HCT116 (cell line): ENCODE results near the gene CD8A. TPM values are rescaled to one million over a fixed set of nuclear protein-coding genes. Genes with fewer than 3 reads are reported as not detected.

ENCODE experiments used
- ATAC-seq: fragments of 200-7000 bp; cut with Tn5 transposase; 2 replicates; pipeline ENCODE4 v1.9.1; 2020; ENCODE audit warnings: mild to moderate bottlenecking, moderate library complexity
- BruUV-seq: library from RNA; stranded (reverse); fragments of 400-500 nt; replicated peaks from 2 replicates; lab custom pipeline; 2021; lab: Mats Ljungman, UMichigan
- CTCF ChIA-PET: fragments of 300-600 bp; sonication (Branson Sonifier 250); formaldehyde crosslinking; loops from one replicate; lab custom pipeline; 2021; ENCODE audit warnings: antibody characterized with exemption; lab: Charles Lee
- POLR2A ChIA-PET: fragments of 300-600, 350-600 bp; sonication (Branson Sonifier 250); formaldehyde crosslinking; loops from one replicate; lab custom pipeline; 2021; ENCODE audit warnings: antibody characterized with exemption; lab: Charles Lee
- RAD21 ChIA-PET, 2 experiments: fragments of 300-600 bp; sonication (Branson Sonifier 250); formaldehyde crosslinking; loops; one replicate each; lab custom pipeline; 2023; ENCODE audit warnings: low total read pairs in 2 of 2; ENCODE audit not compliant: uncharacterized antibody in 2 of 2, unreplicated experiment in 2 of 2, low non-redundant PET in 1 of 2; lab: Charles Lee
- DNase-seq: peaks from one replicate; pipeline ENCODE4 v3.0.0-alpha.2; 2010; ENCODE audit warnings: low read depth, low spot score
- H2AFZ ChIP-seq: fragments of 200-600 bp; shearing (Covaris generic), sonication (generic); 2 replicates; pipeline ENCODE4 v1.6.1; 2017; ENCODE audit warnings: low read depth, mixed run types, mixed read lengths, antibody characterized with exemption, low read length; ENCODE audit not compliant: poor library complexity, severe bottlenecking
- H3K27ac ChIP-seq: 2 replicates; pipeline ENCODE4 v1.5.1; 2012; ENCODE audit warnings: low read depth, low read length
- H3K27me3 ChIP-seq: fragments of 200-600 bp; sonication (generic); 2 replicates; pipeline ENCODE4 v1.6.1; 2016; ENCODE audit warnings: mixed run types, low read length, mixed read lengths; ENCODE audit not compliant: insufficient read depth
- H3K36me3 ChIP-seq, 2 experiments: fragments of 200-500 bp in 1 of 2; fragments of 200-600 bp in 1 of 2; sonication (Bioruptor generic) in 1 of 2; sonication (generic) in 1 of 2; 2 replicates each; pipeline versions ENCODE4 v1.5.1 to v1.6.1; 2014 to 2016; ENCODE audit warnings: low read length in 2 of 2, inconsistent platforms in 1 of 2, mixed read lengths in 1 of 2, mixed run types in 1 of 2; ENCODE audit not compliant: insufficient read depth in 2 of 2, control insufficient read depth in 1 of 2
- H3K4me1 ChIP-seq, 2 experiments: fragments of 200-600 bp in 1 of 2; sonication (generic) in 1 of 2; 2 replicates each; pipeline versions ENCODE4 v1.5.1 to v1.6.1; 2012 to 2017; ENCODE audit warnings: low read length in 2 of 2, inconsistent platforms in 1 of 2, mild to moderate bottlenecking in 1 of 2, mixed read lengths in 1 of 2, mixed run types in 1 of 2, moderate library complexity in 1 of 2; ENCODE audit not compliant: insufficient read depth in 2 of 2, control insufficient read depth in 1 of 2
- H3K4me2 ChIP-seq: fragments of 200-600 bp; sonication (generic); 2 replicates; pipeline ENCODE4 v1.6.1; 2017; ENCODE audit warnings: mixed run types, low read length, mixed read lengths
- H3K4me3 ChIP-seq, 2 experiments: fragments of 200-600 bp in 1 of 2; sonication (generic) in 1 of 2; replicated peaks in 1 of 2; 2 replicates each; pipeline ENCODE4 v1.5.1; 2011 to 2016; ENCODE audit warnings: low read length in 2 of 2, control low read depth in 1 of 2, low read depth in 1 of 2, mild to moderate bottlenecking in 1 of 2, mixed read lengths in 1 of 2, mixed run types in 1 of 2
- H3K79me2 ChIP-seq: fragments of 200-600 bp; sonication (generic); 2 replicates; pipeline ENCODE4 v1.6.1; 2017; ENCODE audit warnings: mild to moderate bottlenecking, mixed run types, low read length, moderate library complexity, mixed read lengths; ENCODE audit not compliant: insufficient read depth
- H3K9ac ChIP-seq: fragments of 200-600 bp; sonication (generic); 2 replicates; pipeline ENCODE4 v1.6.1; 2016; ENCODE audit warnings: low read length, mixed read lengths
- H3K9me2 ChIP-seq: fragments of 200-600 bp; sonication (generic), shearing (Covaris generic); 2 replicates; pipeline ENCODE4 v1.6.1; 2017; ENCODE audit warnings: mixed run types, mild to moderate bottlenecking, moderate library complexity; ENCODE audit not compliant: insufficient read depth
- H3K9me3 ChIP-seq, 2 experiments: fragments of 200-500 bp in 1 of 2; fragments of 200-600 bp in 1 of 2; sonication (Bioruptor generic) in 1 of 2; sonication (generic) in 1 of 2; 2 replicates each; pipeline ENCODE4 v1.6.1; 2014 to 2017; ENCODE audit warnings: low read length in 2 of 2, mixed read lengths in 2 of 2, inconsistent platforms in 1 of 2, low read depth in 1 of 2, mild to moderate bottlenecking in 1 of 2, mixed run types in 1 of 2, moderate library complexity in 1 of 2; ENCODE audit not compliant: control insufficient read depth in 1 of 2, insufficient read depth in 1 of 2
- H4K20me1 ChIP-seq: fragments of 200-600 bp; sonication (generic), shearing (Covaris generic); 2 replicates; pipeline ENCODE4 v1.6.1; 2017; ENCODE audit warnings: mixed run types, mild to moderate bottlenecking, moderate library complexity; ENCODE audit not compliant: insufficient read depth
- CBX3 ChIP-seq: IDR thresholded peaks from 2 replicates; pipeline ENCODE4 v1.6.1; 2012; ENCODE audit warnings: low read depth
- CEBPB ChIP-seq: IDR thresholded peaks from 2 replicates; pipeline ENCODE4 v1.6.1; 2012; ENCODE audit warnings: low read depth
- EGR1 ChIP-seq: IDR thresholded peaks from 2 replicates; pipeline ENCODE4 v1.6.1; 2012; ENCODE audit warnings: low read depth
- ELF1 ChIP-seq: IDR thresholded peaks from 2 replicates; pipeline ENCODE4 v1.6.1; 2012; ENCODE audit warnings: low read depth, borderline replicate concordance
- EZH2 ChIP-seq: fragments of 200-600 bp; sonication (generic); IDR thresholded peaks from 2 replicates; pipeline ENCODE4 v1.6.1; 2017; ENCODE audit warnings: antibody characterized with exemption, mixed run types
- FOSL1 ChIP-seq: IDR thresholded peaks from 2 replicates; pipeline ENCODE4 v1.6.1; 2012; ENCODE audit warnings: low read depth
- JUND ChIP-seq: IDR thresholded peaks from 2 replicates; pipeline ENCODE4 v1.6.1; 2012
- POLR2A ChIP-seq: IDR thresholded peaks from 2 replicates; pipeline ENCODE4 v1.7.0; 2011; ENCODE audit warnings: borderline replicate concordance; ENCODE audit not compliant: insufficient read depth, insufficient read length; ENCODE audit errors: extremely low read depth
- RAD21 ChIP-seq: IDR thresholded peaks from 2 replicates; pipeline ENCODE4 v1.6.1; 2012; ENCODE audit warnings: low read depth, mild to moderate bottlenecking
- SIN3A ChIP-seq: IDR thresholded peaks from 2 replicates; pipeline ENCODE4 v1.6.1; 2012; ENCODE audit warnings: low read depth
- SP1 ChIP-seq: IDR thresholded peaks from 2 replicates; pipeline ENCODE4 v1.6.1; 2012; ENCODE audit warnings: low read depth
- SRF ChIP-seq: IDR thresholded peaks from 2 replicates; pipeline ENCODE4 v1.6.1; 2012; ENCODE audit warnings: low read depth
- TCF7L2 ChIP-seq: IDR thresholded peaks from 2 replicates; pipeline ENCODE4 v1.7.0; 2011; ENCODE audit warnings: borderline replicate concordance, inconsistent platforms; ENCODE audit not compliant: insufficient read depth, insufficient read length; ENCODE audit errors: extremely low read depth
- ZFX ChIP-seq: fragments of 450-650 bp; IDR thresholded peaks from 2 replicates; pipeline ENCODE4 v1.6.1; 2017
- intact Hi-C: fragments of 100-400 bp; cut with micrococcal nuclease; formaldehyde crosslinking; loops from 2 replicates; pipeline ENCODE4 v1.10.0; 2022
- total RNA-seq: library from RNA; stranded (reverse); gene quantifications from one replicate; pipeline ENCODE4 v1.2.1, GENCODE V29; 2021; ENCODE audit not compliant: unreplicated experiment
- TF ChIP-seq, protein P1 (sequence below): IDR thresholded peaks from 2 replicates; pipeline ENCODE4 v1.6.1; 2012
- TF ChIP-seq, protein P2 (sequence below): IDR thresholded peaks from 2 replicates; pipeline ENCODE4 v1.6.1; 2012; ENCODE audit warnings: low read depth
- TF ChIP-seq, protein P3 (sequence below): IDR thresholded peaks from 2 replicates; pipeline ENCODE4 v1.6.1; 2011; ENCODE audit warnings: mild to moderate bottlenecking, low read length, moderate library complexity; ENCODE audit not compliant: insufficient replicate concordance; ENCODE audit errors: extremely low read depth
- TF ChIP-seq, protein P4 (sequence below), 3 experiments: fragments of 200-600 bp in 1 of 3; sonication (generic) in 1 of 3; IDR thresholded peaks in 2 of 3; conservative IDR thresholded peaks in 1 of 3; 2 replicates each; pipeline ENCODE4 v1.5.1; 2012 to 2017; ENCODE audit warnings: low read depth in 2 of 3, low read length in 2 of 3, antibody characterized with exemption in 1 of 3, borderline replicate concordance in 1 of 3, control low read depth in 1 of 3, mild to moderate bottlenecking in 1 of 3, mixed read lengths in 1 of 3, mixed run types in 1 of 3, moderate library complexity in 1 of 3; ENCODE audit not compliant: insufficient read depth in 1 of 3
- TF ChIP-seq, protein P5 (sequence below): IDR thresholded peaks from 2 replicates; pipeline ENCODE4 v1.6.1; 2012

The CD8A gene
- total RNA-seq, 1 experiment from 2014 or later: 0.76 TPM

DNA sequence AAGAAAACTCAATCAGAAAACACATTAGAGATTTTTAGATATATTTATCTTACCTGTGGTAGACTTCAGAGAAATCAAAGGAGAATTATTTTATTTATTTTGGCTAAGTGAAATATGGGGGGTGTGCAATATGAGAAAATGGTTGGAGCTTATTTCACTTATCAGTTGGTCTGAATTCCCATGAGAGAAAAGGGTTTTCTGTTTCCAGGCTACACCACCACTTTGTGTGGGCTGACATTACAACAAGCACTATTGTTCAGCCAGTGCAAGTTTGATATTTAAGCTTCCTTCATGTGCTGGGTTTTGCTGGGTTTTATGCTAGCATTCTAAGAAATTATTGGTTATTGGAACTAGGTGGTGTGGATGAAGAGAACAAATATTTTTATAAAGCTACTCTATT lies 37.1 kb downstream of the CD8A start:
- no peaks in the 10 kb centered on the region for H3K9me2 ChIP-seq
- ChIA-PET RAD21 (no interaction called here), CTCF (interaction anchor here (0.9 kb wide), 1 partner anchor 54 kb away, joined by 3 read pairs; no protein-coding TSS in a partner anchor), POLR2A (no interaction called here)
- ATAC-seq (no peak), DNase-seq (no peak)
- no TSS peak for BruUV-seq
- no peak overlapping the region for H3K4me3 ChIP-seq
- peaks cover 9% of the 10 kb centered on the region in 2 experiments; a peak in 3 of 4 replicates for H3K9me3 ChIP-seq
- H3K79me2 ChIP-seq: peaks cover 55% of the 10 kb centered on the region
- no peak overlapping the region for H3K27ac ChIP-seq
- intact Hi-C loops: no loop called here
- no peaks in the 10 kb centered on the region for H3K4me1 ChIP-seq
- peaks cover 20 to 31% of the 10 kb centered on the region in 2 experiments for H3K36me3 ChIP-seq
- H3K27me3 ChIP-seq: no peaks in the 10 kb centered on the region
- H2AFZ ChIP-seq: no peak overlapping the region
- no peaks in the 10 kb centered on the region for H4K20me1 ChIP-seq
- TF ChIP-seq, protein P1, sequence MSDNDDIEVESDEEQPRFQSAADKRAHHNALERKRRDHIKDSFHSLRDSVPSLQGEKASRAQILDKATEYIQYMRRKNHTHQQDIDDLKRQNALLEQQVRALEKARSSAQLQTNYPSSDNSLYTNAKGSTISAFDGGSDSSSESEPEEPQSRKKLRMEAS: no peak
- TF ChIP-seq TCF7L2: no peak
- no peak for TF ChIP-seq CBX3
- TF ChIP-seq, protein P2, sequence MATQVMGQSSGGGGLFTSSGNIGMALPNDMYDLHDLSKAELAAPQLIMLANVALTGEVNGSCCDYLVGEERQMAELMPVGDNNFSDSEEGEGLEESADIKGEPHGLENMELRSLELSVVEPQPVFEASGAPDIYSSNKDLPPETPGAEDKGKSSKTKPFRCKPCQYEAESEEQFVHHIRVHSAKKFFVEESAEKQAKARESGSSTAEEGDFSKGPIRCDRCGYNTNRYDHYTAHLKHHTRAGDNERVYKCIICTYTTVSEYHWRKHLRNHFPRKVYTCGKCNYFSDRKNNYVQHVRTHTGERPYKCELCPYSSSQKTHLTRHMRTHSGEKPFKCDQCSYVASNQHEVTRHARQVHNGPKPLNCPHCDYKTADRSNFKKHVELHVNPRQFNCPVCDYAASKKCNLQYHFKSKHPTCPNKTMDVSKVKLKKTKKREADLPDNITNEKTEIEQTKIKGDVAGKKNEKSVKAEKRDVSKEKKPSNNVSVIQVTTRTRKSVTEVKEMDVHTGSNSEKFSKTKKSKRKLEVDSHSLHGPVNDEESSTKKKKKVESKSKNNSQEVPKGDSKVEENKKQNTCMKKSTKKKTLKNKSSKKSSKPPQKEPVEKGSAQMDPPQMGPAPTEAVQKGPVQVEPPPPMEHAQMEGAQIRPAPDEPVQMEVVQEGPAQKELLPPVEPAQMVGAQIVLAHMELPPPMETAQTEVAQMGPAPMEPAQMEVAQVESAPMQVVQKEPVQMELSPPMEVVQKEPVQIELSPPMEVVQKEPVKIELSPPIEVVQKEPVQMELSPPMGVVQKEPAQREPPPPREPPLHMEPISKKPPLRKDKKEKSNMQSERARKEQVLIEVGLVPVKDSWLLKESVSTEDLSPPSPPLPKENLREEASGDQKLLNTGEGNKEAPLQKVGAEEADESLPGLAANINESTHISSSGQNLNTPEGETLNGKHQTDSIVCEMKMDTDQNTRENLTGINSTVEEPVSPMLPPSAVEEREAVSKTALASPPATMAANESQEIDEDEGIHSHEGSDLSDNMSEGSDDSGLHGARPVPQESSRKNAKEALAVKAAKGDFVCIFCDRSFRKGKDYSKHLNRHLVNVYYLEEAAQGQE: no peak
- no peak for TF ChIP-seq JUND
- no peak for TF ChIP-seq FOSL1
- TF ChIP-seq SP1: no peak
- TF ChIP-seq EGR1: no peak
- TF ChIP-seq POLR2A: no peak
- TF ChIP-seq, protein P3, sequence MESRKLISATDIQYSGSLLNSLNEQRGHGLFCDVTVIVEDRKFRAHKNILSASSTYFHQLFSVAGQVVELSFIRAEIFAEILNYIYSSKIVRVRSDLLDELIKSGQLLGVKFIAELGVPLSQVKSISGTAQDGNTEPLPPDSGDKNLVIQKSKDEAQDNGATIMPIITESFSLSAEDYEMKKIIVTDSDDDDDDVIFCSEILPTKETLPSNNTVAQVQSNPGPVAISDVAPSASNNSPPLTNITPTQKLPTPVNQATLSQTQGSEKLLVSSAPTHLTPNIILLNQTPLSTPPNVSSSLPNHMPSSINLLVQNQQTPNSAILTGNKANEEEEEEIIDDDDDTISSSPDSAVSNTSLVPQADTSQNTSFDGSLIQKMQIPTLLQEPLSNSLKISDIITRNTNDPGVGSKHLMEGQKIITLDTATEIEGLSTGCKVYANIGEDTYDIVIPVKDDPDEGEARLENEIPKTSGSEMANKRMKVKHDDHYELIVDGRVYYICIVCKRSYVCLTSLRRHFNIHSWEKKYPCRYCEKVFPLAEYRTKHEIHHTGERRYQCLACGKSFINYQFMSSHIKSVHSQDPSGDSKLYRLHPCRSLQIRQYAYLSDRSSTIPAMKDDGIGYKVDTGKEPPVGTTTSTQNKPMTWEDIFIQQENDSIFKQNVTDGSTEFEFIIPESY: no peak
- TF ChIP-seq, protein P4, sequence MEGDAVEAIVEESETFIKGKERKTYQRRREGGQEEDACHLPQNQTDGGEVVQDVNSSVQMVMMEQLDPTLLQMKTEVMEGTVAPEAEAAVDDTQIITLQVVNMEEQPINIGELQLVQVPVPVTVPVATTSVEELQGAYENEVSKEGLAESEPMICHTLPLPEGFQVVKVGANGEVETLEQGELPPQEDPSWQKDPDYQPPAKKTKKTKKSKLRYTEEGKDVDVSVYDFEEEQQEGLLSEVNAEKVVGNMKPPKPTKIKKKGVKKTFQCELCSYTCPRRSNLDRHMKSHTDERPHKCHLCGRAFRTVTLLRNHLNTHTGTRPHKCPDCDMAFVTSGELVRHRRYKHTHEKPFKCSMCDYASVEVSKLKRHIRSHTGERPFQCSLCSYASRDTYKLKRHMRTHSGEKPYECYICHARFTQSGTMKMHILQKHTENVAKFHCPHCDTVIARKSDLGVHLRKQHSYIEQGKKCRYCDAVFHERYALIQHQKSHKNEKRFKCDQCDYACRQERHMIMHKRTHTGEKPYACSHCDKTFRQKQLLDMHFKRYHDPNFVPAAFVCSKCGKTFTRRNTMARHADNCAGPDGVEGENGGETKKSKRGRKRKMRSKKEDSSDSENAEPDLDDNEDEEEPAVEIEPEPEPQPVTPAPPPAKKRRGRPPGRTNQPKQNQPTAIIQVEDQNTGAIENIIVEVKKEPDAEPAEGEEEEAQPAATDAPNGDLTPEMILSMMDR (IDR thresholded peaks at IDR 0.05 in 2 of 3, conservative IDR thresholded peaks at IDR 0.05 in 1 of 3; ENCODE audit: borderline replicate concordance in 1 of 3, insufficient read depth in 1 of 3, low read depth in 2 of 3, low read length in 2 of 3): no peak
- TF ChIP-seq, protein P5, sequence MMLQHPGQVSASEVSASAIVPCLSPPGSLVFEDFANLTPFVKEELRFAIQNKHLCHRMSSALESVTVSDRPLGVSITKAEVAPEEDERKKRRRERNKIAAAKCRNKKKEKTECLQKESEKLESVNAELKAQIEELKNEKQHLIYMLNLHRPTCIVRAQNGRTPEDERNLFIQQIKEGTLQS: no peak
- TF ChIP-seq SRF: no peak
- no peak for TF ChIP-seq SIN3A
- TF ChIP-seq ZFX: no peak
- TF ChIP-seq ELF1: no peak
- no peak for TF ChIP-seq EZH2
- no peak for TF ChIP-seq RAD21
- no peak for TF ChIP-seq CEBPB
- no peak overlapping the region for H3K9ac ChIP-seq
- H3K4me2 ChIP-seq: no peak overlapping the region
